CD4-positive, alpha-beta T cell (primary cell): Measurements from ENCODE around the gene AQP7. TPM values are rescaled to one million over a fixed set of nuclear protein-coding genes. Genes with fewer than 3 reads are reported as not detected.

Source experiments
- ATAC-seq: fragments of 200-7000 bp; cut with Tn5 transposase; one replicate; pipeline ENCODE4 v1.10.0; 2022; ENCODE audit warnings: mild to moderate bottlenecking; ENCODE audit not compliant: poor library complexity
- CTCF ChIA-PET: fragments of 350-600 bp; sonication (Branson Sonifier 250); formaldehyde crosslinking; loops from one replicate; lab custom pipeline; 2021; ENCODE audit warnings: antibody characterized with exemption, inconsistent platforms; lab: Charles Lee
- POLR2A ChIA-PET: fragments of 350-600 bp; sonication (Branson Sonifier 250); formaldehyde crosslinking; loops from one replicate; lab custom pipeline; 2021; ENCODE audit warnings: antibody characterized with exemption, inconsistent platforms; lab: Charles Lee
- DNase-seq, 14 experiments: peaks; one replicate each; pipeline ENCODE4 v3.0.0-alpha.2; 2013 to 2020; ENCODE audit warnings: mixed read lengths in 2 of 14
- H3K27ac ChIP-seq, 2 donors: one replicate each; pipeline versions ENCODE4 v1.5.1 to v1.7.0; 2013; ENCODE audit warnings: low read length in 2 of 2, low read depth in 1 of 2, mild to moderate bottlenecking in 1 of 2
- H3K27me3 ChIP-seq, 2 experiments: 1 replicate in 1 of 2; 2 replicates in 1 of 2; pipeline versions ENCODE4 v1.6.1 to v1.7.0; 2013; ENCODE audit warnings: low read length in 2 of 2, control low read depth in 1 of 2, mild to moderate bottlenecking in 1 of 2, moderate library complexity in 1 of 2; ENCODE audit not compliant: insufficient read depth in 2 of 2, control insufficient read depth in 1 of 2
- H3K36me3 ChIP-seq: one replicate; pipeline ENCODE4 v1.6.1; 2013; ENCODE audit warnings: low read length, control low read depth; ENCODE audit not compliant: insufficient read depth
- H3K4me1 ChIP-seq: one replicate; pipeline ENCODE4 v1.6.1; 2013; ENCODE audit warnings: low read length, control low read depth; ENCODE audit not compliant: insufficient read depth
- H3K4me3 ChIP-seq: one replicate; pipeline ENCODE4 v1.5.1; 2013; ENCODE audit warnings: mild to moderate bottlenecking, low read length, moderate library complexity
- H3K9me3 ChIP-seq, 2 experiments: 1 replicate in 1 of 2; 2 replicates in 1 of 2; pipeline versions ENCODE4 v1.6.1 to v1.7.0; 2013; ENCODE audit warnings: low read length in 2 of 2, mild to moderate bottlenecking in 2 of 2, control low read depth in 1 of 2, moderate library complexity in 1 of 2; ENCODE audit not compliant: control insufficient read depth in 1 of 2, insufficient read depth in 1 of 2
- H3K27ac Mint-ChIP-seq: one replicate; pipeline ENCODE4 v1.8.0; 2020; ENCODE audit warnings: mixed read lengths
- H3K27me3 Mint-ChIP-seq: one replicate; pipeline ENCODE4 v1.8.0; 2021; ENCODE audit warnings: mixed read lengths
- H3K36me3 Mint-ChIP-seq: one replicate; pipeline ENCODE4 v1.8.0; 2021; ENCODE audit warnings: low read depth, mixed read lengths
- H3K4me1 Mint-ChIP-seq: one replicate; pipeline ENCODE4 v1.8.0; 2021; ENCODE audit warnings: low read depth, mixed read lengths
- H3K4me3 Mint-ChIP-seq: one replicate; pipeline ENCODE4 v1.8.0; 2020; ENCODE audit warnings: mild to moderate bottlenecking, mixed read lengths
- H3K9me3 Mint-ChIP-seq: one replicate; pipeline ENCODE4 v1.8.0; 2020; ENCODE audit warnings: mixed read lengths
- intact Hi-C, 2 experiments: fragments of 100-400 bp; cut with DNase I in 1 of 2; cut with micrococcal nuclease in 1 of 2; formaldehyde crosslinking; loops; one replicate each; pipeline versions ENCODE4 v1.15.1 to v1.9.0; 2023 to 2025; cut with DNase I, micrococcal nuclease
- total RNA-seq, 174 experiments: library from RNA in 2 of 174; stranded (reverse) in 2 of 174; gene quantifications; one replicate each; pipeline ENCODE4 v1.2.3 and lab custom pipeline; 2021 to 2026
- TF ChIP-seq, protein P1 (sequence below): fragments of 200-600 bp; IDR thresholded peaks from one replicate; pipeline ENCODE4 v1.8.0; 2022; ENCODE audit warnings: antibody characterized with exemption, mild to moderate bottlenecking

The AQP7 gene
- total RNA-seq, 2 experiments from 2014 or later = 0.25 to 0.27 TPM

DNA sequence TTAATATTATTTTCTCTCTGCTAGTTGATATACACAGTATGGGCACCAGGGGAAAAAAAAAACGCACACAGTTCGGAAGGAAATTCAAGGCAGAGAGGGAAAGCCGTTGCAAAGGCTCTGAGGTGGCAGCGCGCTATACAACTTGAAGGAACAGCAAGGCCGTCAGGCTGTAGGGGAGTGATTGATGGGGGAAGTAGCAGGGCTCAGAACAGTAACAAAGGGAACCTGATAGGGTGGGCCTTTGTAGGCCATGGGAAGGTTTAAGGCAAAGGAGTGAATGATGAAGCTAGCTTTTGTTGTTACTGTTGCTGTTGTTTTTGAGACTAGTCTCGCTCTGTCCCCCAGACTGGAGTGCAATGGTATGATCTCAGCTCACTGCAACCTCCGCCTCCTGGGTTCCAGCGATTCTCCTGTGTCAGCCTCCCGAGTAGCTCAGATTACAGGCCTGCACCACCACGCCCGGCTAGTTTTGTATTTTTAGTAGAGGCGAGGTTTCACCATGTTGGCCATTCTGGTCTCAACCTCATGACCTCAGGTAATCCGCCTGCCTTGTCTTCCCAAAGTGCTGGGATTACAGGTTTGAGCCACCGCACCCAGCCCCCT lies 27.0 kb downstream of the AQP7 start:
- intact Hi-C loops = loop anchor here (1.0 to 10.0 kb wide), 5 partner anchors 40 to 349 kb away; no protein-coding TSS in a partner anchor
- ChIA-PET POLR2A (interaction anchor here (1.0 to 2.1 kb wide), 4 partner anchors 40 to 99 kb away, joined by 5 to 24 read pairs (median 7); partner anchors contain the start of genes NFX1 and NOL6), CTCF (interaction anchor here (0.5 to 2.8 kb wide), 12 partner anchors 15 to 348 kb away, joined by 3 to 37 read pairs (median 5); partner anchors contain the start of genes AQP3 and NOL6)
- H3K27ac ChIP-seq = no peak overlapping the region
- H3K36me3 ChIP-seq = peaks cover 15% of the 10 kb centered on the region
- Mint-ChIP-seq H3K36me3 (peaks cover 23% of the 10 kb centered on the region), H3K4me3 (peak overlapping the region; percentile 56), H3K27me3 (no peaks in the 10 kb centered on the region), H3K4me1 (peaks cover 16% of the 10 kb centered on the region), H3K27ac (peak overlapping the region; percentile 45), H3K9me3 (no peaks in the 10 kb centered on the region)
- H3K4me1 ChIP-seq = peaks cover 8% of the 10 kb centered on the region
- DNase-seq (peak in 1 of 14 experiments; percentile 26), ATAC-seq (peak; percentile 58)
- H3K9me3 ChIP-seq = no peaks in the 10 kb centered on the region
- peak overlapping the region; percentile 17 for H3K4me3 ChIP-seq
- TF ChIP-seq, protein P1, sequence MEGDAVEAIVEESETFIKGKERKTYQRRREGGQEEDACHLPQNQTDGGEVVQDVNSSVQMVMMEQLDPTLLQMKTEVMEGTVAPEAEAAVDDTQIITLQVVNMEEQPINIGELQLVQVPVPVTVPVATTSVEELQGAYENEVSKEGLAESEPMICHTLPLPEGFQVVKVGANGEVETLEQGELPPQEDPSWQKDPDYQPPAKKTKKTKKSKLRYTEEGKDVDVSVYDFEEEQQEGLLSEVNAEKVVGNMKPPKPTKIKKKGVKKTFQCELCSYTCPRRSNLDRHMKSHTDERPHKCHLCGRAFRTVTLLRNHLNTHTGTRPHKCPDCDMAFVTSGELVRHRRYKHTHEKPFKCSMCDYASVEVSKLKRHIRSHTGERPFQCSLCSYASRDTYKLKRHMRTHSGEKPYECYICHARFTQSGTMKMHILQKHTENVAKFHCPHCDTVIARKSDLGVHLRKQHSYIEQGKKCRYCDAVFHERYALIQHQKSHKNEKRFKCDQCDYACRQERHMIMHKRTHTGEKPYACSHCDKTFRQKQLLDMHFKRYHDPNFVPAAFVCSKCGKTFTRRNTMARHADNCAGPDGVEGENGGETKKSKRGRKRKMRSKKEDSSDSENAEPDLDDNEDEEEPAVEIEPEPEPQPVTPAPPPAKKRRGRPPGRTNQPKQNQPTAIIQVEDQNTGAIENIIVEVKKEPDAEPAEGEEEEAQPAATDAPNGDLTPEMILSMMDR = no peak
- H3K27me3 ChIP-seq = no peaks in the 10 kb centered on the region

DNA sequence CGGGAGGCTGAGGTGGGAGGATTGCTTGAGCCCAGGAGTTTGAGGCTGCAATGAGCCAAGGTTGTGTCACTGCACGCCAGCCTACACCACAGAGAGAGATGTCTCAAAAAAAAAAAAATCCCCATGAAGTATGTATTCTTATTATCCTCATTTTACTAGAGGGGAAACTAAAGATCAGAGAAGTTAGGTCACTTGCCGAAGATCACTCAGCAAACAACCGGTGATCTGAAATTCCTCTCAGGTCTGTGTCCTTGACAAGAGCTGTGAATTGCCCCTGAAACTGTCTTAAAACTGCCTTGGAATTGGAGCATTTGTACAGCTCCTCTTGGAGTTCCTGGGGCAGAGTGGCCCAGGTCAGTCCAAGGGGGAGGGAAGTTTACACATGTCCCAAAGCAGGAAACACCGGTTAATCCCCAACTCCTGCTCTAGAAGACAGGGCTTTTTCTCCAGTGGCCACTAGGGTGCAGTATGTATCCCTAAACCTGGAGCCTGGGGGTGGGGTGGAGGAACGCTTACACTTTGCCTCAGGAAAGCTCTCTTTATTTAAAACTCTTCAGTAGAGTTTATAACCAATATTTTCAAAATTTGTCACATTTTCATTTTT lies 27.6 kb downstream of the AQP7 start:
- POLR2A ChIA-PET = interaction anchor here (1.0 to 2.1 kb wide), 4 partner anchors 41 to 99 kb away, joined by 5 to 24 read pairs (median 7); partner anchors contain the start of genes NFX1 and NOL6
- peaks cover 8% of the 10 kb centered on the region for H3K4me1 ChIP-seq
- Mint-ChIP-seq H3K36me3 (peaks cover 29% of the 10 kb centered on the region), H3K9me3 (no peaks in the 10 kb centered on the region), H3K4me3 (peak overlapping the region; percentile 56), H3K4me1 (peaks cover 16% of the 10 kb centered on the region), H3K27ac (peak overlapping the region; percentile 45), H3K27me3 (no peaks in the 10 kb centered on the region)
- intact Hi-C loops = loop anchor here (1.0 to 10.0 kb wide), 5 partner anchors 41 to 350 kb away; no protein-coding TSS in a partner anchor
- no peaks in the 10 kb centered on the region for H3K27me3 ChIP-seq
- DNase-seq (peak; percentile 48 to 82 (median 62)), ATAC-seq (peak; percentile 96)
- no peaks in the 10 kb centered on the region for H3K9me3 ChIP-seq
- CTCF ChIA-PET = interaction anchor here (1.0 to 2.8 kb wide), 11 partner anchors 14 to 349 kb away, joined by 3 to 37 read pairs (median 5); partner anchors contain the start of genes AQP3 and NOL6
- H3K4me3 ChIP-seq = peak overlapping the region; percentile 17
- peaks cover 21% of the 10 kb centered on the region for H3K36me3 ChIP-seq
- TF ChIP-seq, protein P1 = peak; percentile 86
- no peak overlapping the region for H3K27ac ChIP-seq

DNA sequence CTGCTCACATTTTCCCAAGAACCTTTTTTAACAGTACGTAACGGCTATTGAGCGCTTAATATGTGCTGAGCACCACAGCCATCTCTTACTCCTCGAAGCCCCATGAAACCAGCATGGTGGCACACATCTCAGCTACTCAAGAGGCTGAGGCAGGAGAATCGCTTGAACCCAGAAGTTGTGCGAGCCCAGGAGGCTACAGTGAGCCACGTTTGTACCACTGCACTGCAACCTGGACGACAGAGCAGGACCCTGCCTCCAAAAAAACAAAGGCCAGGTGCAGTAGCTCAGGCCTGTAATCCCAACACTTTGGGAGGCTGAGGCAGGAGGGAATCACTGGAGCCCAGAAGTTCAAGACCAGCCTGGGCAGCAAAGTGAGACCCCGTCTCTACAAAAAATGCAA lies 28.2 kb downstream of the AQP7 start:
- no peak overlapping the region for H3K27ac ChIP-seq
- H3K27ac Mint-ChIP-seq = no peak overlapping the region
- no peaks in the 10 kb centered on the region for H3K27me3 ChIP-seq
- H3K36me3 ChIP-seq = peaks cover 24% of the 10 kb centered on the region
- TF ChIP-seq, protein P1 = no peak
- peaks cover 16% of the 10 kb centered on the region for H3K4me1 Mint-ChIP-seq
- peaks cover 35% of the 10 kb centered on the region for H3K36me3 Mint-ChIP-seq
- H3K4me3 Mint-ChIP-seq = no peak overlapping the region
- H3K9me3 Mint-ChIP-seq = no peaks in the 10 kb centered on the region
- ATAC-seq (no peak), DNase-seq (no peak)
- H3K9me3 ChIP-seq = no peaks in the 10 kb centered on the region
- ChIA-PET CTCF (interaction anchor here (1.1 to 2.8 kb wide), 8 partner anchors 14 to 106 kb away, joined by 3 to 37 read pairs (median 6); partner anchors contain the start of gene AQP3), POLR2A (interaction anchor here (1.2 to 2.1 kb wide), 3 partner anchors 41 to 100 kb away, joined by 5 to 24 read pairs (median 6); partner anchors contain the start of genes NFX1 and NOL6)
- H3K4me3 ChIP-seq = no peak overlapping the region
- intact Hi-C loops = loop anchor here (2.0 to 10.0 kb wide), 3 partner anchors 123 to 351 kb away; no protein-coding TSS in a partner anchor
- peaks cover 8% of the 10 kb centered on the region for H3K4me1 ChIP-seq
- H3K27me3 Mint-ChIP-seq = no peaks in the 10 kb centered on the region
